HG02623 (cell line): ENCODE results near the gene SPDYE1.

Source experiments
- ATAC-seq: cut with Tn5 transposase; IDR thresholded peaks from one replicate; pipeline ENCODE4 v1.9.1; 2021; ENCODE audit warnings: moderate library complexity; ENCODE audit not compliant: unreplicated experiment

The SPDYE1 gene

DNA sequence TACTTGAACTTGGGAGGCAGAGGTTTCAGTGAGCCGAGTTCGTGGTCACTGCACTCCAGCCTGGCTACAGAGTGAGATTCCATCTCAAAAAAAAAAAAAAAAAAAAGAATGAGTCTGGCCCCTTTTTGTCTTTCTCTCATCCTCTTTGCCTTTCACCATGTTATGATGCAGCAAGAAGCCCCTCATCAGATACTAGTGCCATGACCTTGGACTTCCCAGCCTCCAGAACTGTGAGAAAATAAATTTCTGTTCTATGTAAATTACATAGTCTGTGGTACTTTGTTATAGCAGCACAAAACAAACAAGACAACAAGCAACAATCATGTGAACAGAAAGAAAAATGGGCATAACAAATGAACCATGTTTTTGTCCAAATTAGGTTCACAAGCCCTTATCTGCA lies 44.5 kb downstream of the SPDYE1 start:
- no peak for ATAC-seq

DNA sequence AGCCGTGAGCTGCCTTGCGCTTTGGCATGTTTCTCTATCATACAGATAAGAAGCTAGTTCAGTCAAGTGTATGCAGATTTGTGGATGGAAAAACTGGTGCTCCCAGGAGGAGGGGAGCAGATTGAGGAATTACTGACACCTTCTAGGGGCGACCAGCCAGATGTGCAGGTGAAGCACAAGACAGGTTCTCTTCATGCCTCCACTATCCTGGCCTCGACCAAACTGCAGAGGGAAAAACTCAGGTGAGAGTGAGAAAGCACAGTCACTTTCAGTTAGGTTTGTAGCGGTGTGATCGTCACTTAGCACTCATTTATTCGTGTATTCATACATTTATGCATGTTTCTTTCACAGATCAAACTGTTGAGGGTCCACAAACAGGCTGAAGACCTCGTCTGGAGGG lies 46.2 kb downstream of the SPDYE1 start:
- ATAC-seq, result no peak

GRCh38 chr7:44044315-44045225 lies 46.9 kb downstream of the SPDYE1 start, which contains the start of gene DBNL:
Gene DBNL, plus strand, starts transcription at chr7:44044702. Its CDS starts 36 bp downstream, at chr7:44044738.
- ATAC-seq, result peak; percentile 61

GRCh38 chr7:44045226-44046014 lies 47.7 kb downstream of the SPDYE1 start:
- ATAC-seq, result no peak

GRCh38 chr7:44046321-44047061 lies 48.8 kb downstream of the SPDYE1 start:
- peak; percentile 56 for ATAC-seq

GRCh38 chr7:44048031-44048795 lies 50.5 kb downstream of the SPDYE1 start:
- ATAC-seq, result no peak

DNA sequence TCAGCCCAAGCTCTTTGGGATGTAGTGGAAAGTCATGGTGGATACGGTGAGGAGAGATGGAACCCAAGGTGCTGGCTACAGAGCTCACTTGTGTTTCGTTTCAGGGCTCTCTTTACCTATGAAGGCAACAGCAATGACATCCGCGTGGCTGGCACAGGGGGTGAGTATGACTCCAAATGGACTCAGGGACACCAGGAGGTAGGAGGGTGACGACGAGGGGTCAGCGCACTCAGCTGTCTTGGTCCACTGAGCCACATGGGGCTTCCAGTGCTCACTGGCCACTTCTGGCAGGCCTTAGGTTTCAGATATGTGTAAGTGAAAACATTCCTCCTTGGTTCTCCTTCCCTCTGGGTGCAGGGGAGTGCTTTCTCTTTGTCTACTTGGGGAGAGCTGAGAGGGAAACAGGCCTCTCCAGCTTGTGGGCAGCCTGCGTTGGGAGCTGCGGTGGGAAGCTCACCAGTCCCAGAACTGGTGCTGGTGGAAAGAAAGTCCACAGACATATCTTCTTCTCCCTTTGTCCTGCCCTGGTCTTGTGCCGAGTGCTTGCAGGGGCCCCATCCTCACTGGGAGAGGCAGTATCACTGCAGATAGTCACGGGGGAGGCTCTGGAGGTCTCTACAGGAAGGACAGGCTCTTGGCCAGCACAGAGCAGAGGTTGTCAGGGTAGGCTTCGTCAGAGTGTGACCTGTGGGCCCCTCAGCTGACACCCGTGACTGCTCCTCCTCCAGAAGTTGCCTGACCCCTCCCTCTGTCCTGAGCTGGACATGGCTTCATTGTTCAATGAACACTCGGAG lies 52.6 kb downstream of the SPDYE1 start:
- ATAC-seq, result no peak

DNA sequence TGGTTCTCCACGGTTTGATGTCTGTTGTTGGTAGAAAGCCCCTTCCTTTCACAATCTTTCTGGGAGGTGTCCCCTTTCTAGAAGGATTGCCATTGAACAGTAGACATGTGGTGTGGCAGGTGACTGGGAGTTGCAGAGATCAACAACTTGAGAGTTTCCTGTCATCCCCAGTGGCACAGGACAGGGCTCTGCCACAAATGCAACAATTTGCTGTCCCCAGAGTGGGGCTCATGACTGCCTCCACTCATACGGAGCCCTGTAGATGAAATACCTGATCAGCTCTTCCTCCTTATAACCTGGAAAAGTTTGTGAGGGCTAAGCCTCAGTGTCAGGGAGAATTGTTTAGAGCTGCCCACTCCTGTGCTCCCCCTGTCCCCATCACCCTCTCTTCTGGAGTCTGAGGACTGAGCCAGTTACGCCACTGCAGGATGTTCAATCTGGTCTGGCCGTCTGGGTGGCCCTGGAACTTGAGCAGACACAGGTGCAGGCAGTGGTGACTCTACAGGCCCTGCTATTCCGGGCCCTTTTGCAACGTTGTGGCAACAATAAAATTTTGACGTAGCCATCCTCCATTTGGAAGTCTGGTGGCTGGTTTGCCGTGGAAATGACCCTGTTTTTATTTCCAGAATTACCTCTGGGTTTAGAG lies 53.3 kb downstream of the SPDYE1 start:
- ATAC-seq, result no peak

- ATAC-seq, result no peak
These were observed 54.0 kb downstream of the SPDYE1 start for GRCh38 chr7:44051611-44052220.

- ATAC-seq, result no peak
These were observed 55.2 kb downstream of the SPDYE1 start for GRCh38 chr7:44052771-44053365.

GRCh38 chr7:44056681-44057080 lies 59.0 kb downstream of the SPDYE1 start:
- no peak for ATAC-seq

GRCh38 chr7:44057181-44057848 lies 59.6 kb downstream of the SPDYE1 start:
- no peak for ATAC-seq

DNA sequence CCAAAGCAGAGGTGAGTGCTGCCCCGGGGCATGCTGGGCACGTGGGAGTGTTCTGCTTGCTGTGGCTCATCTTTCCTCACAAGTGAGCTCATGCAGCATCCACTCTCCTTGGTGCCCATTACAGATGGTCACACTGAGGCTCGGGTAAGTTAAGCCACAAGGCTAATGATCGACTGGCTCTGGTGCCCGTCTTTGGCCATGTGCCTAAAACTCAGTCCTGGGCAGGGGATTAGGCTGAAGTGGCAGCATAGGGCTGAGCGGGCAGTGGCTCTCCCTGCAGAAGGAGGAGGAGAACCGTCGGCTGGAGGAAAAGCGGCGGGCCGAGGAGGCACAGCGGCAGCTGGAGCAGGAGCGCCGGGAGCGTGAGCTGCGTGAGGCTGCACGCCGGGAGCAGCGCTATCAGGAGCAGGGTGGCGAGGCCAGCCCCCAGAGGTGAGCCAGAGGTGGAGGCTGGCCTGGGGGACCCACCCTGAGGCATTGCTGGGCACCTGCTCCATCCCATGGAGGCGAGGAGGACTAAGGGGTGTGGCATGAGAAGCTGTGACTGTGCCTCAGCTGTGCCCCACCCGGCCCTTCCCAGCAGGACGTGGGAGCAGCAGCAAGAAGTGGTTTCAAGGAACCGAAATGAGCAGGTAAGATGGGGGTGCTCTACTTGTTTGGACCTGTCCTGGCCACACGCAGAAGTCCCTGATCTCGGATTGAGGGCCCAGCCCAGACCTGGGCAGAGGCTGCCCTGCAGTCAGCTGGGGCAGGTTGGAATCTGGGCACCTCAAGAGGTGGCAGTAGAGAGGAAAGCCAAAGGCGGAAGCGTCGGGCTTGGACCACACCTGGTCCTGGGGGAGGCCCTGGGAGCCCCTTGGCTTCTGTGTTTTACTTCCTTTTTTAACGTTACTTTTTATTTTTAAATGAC lies 60.4 kb downstream of the SPDYE1 start:
- no peak for ATAC-seq

DNA sequence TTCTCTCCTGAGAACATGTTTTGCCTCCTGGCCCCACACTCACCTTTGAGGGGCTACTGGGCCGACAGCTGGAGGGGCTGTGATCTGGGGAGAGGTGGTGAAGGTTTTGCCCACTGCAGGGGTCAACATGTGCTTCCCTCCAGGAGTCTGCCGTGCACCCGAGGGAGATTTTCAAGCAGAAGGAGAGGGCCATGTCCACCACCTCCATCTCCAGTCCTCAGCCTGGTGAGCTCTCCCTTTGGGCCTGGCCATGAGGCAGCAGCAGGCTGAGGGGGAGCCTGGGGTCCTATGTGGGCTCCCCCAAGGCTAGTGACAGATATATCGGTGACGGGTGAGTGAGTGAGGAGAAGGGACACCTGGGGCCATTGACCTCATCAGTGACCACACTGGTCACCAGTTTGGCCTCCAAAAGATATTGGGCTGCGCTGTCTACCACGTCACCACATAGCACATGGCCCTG lies 61.1 kb downstream of the SPDYE1 start:
- ATAC-seq, result no peak

- ATAC-seq, result no peak
These were observed 61.8 kb downstream of the SPDYE1 start for GRCh38 chr7:44059219-44060090.
